PC-9 (cell line): ENCODE results near the gene FAM185A.
"Not testable (repeated sequence)": the region's sequence is repeated elsewhere in the genome, so short reads cannot be mapped to it uniquely, and the experiment has no call there.

Source experiments
- EZH2 ChIP-seq: fragments of 200-600 bp; sonication (generic); IDR thresholded peaks from 2 replicates; pipeline ENCODE4 v1.8.0; 2017; ENCODE audit warnings: antibody characterized with exemption, low read depth
- TF ChIP-seq, protein P1 (sequence below): fragments of 200-600 bp; sonication (generic); conservative IDR thresholded peaks from 2 replicates; pipeline ENCODE4 v1.6.1; 2017; ENCODE audit warnings: mixed run types, antibody characterized with exemption, mild to moderate bottlenecking, moderate library complexity

DNA sequence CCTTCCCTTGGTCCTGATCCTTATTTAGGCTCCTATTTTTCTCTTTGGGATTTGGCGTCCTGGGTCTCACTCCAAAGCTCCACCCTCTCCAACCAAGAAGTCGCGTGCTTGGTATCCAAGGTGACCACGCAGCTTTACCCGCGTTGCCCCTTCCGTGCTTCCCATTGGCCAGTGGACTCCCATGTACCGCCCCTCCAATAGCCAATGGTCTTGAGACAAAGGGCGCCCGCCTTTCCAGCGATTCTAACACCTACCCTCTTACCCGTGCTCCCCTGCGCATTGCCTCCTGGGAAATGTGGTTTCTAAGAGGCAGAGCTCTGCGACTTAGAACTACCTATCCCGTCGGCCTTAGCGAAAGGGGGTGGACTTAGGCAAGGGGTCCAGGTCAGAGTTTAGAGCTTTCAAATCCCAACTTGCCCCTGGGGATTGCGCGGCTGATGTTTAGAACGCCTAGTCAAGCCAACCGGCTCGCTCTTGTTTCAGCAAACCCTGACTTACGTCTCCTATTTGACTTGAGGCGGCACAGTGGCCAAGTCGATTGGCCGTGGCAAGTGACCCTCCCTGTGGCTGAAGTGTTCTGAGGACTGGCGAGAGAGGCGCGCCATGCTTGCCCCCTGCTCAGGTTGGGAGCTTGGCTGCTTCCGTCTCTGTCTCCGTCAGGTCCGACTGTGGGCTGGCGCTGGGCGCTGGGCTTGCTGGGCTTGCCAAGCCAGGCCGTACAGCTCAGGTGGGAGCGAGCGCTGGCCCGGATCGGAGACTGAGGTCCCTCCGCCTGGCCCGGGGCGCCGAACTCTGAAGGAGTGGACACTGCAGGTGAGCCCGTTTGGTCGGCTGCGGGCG, at the start of gene FAM185A:
- TF ChIP-seq, protein P1, sequence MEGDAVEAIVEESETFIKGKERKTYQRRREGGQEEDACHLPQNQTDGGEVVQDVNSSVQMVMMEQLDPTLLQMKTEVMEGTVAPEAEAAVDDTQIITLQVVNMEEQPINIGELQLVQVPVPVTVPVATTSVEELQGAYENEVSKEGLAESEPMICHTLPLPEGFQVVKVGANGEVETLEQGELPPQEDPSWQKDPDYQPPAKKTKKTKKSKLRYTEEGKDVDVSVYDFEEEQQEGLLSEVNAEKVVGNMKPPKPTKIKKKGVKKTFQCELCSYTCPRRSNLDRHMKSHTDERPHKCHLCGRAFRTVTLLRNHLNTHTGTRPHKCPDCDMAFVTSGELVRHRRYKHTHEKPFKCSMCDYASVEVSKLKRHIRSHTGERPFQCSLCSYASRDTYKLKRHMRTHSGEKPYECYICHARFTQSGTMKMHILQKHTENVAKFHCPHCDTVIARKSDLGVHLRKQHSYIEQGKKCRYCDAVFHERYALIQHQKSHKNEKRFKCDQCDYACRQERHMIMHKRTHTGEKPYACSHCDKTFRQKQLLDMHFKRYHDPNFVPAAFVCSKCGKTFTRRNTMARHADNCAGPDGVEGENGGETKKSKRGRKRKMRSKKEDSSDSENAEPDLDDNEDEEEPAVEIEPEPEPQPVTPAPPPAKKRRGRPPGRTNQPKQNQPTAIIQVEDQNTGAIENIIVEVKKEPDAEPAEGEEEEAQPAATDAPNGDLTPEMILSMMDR = not testable (repeated sequence)
- TF ChIP-seq EZH2 = not testable (repeated sequence)
